Astrocyte (in vitro differentiated cells and primary cell): ENCODE measurements around the gene TSPEAR.

Experiments
- EZH2 ChIP-seq: IDR thresholded peaks from 2 replicates; pipeline ENCODE4 v1.6.1; 2012; ENCODE audit warnings: mild to moderate bottlenecking, low read length, inconsistent platforms; ENCODE audit not compliant: insufficient read depth
- TF ChIP-seq, protein P1 (sequence below): IDR thresholded peaks from 2 replicates; pipeline ENCODE4 v1.5.1; 2011; ENCODE audit warnings: low read depth, mild to moderate bottlenecking, inconsistent platforms, low read length, moderate library complexity; ENCODE audit not compliant: insufficient read depth

DNA sequence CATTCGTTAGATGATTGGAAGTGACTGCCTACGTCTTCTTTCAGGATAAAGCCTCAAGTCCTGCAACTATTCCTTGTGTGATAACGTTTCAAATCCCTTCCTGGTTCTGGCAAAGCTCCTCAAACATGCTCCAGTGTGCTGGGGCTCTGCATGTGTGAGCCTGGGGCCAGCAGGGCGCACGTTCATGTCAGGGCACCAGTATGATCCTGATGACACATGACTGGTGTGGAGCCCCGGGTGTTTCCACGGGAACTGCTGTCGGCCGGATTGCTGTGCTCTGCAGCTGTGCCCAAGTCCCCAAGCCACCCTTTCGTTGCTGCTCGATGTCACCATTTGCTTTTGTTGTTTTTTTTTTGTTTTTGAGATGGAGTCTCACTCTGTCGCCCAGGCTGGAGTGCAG, 192.7 kb downstream of the TSPEAR start:
- TF ChIP-seq, protein P1, sequence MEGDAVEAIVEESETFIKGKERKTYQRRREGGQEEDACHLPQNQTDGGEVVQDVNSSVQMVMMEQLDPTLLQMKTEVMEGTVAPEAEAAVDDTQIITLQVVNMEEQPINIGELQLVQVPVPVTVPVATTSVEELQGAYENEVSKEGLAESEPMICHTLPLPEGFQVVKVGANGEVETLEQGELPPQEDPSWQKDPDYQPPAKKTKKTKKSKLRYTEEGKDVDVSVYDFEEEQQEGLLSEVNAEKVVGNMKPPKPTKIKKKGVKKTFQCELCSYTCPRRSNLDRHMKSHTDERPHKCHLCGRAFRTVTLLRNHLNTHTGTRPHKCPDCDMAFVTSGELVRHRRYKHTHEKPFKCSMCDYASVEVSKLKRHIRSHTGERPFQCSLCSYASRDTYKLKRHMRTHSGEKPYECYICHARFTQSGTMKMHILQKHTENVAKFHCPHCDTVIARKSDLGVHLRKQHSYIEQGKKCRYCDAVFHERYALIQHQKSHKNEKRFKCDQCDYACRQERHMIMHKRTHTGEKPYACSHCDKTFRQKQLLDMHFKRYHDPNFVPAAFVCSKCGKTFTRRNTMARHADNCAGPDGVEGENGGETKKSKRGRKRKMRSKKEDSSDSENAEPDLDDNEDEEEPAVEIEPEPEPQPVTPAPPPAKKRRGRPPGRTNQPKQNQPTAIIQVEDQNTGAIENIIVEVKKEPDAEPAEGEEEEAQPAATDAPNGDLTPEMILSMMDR = no peak
- no peak for TF ChIP-seq EZH2
